ENCODE measurements around the gene C3orf52. TPM values are rescaled to one million over a fixed set of nuclear protein-coding genes. Genes with fewer than 3 reads are reported as not detected.

C3orf52 gene
- total RNA-seq, 2 donors from 2014 or later, result 8.8 to 19.6 TPM

DNA sequence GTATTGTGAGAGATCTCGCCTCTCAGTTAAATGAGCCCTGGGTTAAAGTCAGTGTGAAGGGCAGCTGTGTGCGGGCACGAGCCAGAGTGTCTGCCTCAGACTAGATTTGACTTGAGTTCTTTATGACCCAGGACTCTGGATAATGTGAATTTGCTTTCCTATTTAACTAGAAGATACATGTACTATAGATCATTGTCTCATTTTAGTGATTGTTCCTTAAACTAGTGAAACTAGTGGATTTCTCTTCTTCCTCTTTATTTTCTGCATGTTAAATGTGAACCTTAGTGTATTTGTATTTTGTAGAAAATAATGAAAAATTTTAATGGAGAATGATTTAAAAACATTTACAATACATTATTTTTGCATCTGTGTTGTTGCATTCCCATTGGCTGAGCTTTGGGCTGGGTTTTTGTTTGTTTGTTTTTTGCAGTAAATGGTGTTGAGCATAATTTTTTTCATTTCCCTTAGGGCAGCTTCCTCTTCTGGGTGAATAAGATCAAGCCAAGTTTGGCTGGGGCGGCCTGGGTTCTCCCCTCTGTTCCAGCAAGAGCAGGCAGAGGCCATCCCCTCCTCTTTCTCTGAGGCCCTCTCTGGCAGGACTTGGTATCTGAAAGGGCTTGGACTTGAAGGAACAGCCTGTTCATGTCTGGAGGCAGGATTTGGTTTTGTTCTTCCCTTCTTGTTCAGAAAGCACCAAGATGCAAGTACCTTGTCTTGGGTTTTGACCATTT, 31.8 kb downstream of the C3orf52 start:
- H3K27ac ChIP-seq, result no peak overlapping the region
- ATAC-seq (ENCODE audit: insufficient number of reproducible peaks, low FRiP score, low read depth) (no peak), DNase-seq (ENCODE audit: low spot score) (no peak)
- H3K36me3 ChIP-seq, result no peaks in the 10 kb centered on the region
- TF ChIP-seq CTCF (IDR thresholded peaks at IDR 0.05), result no peak
- H3K27me3 ChIP-seq (replicated peaks; ENCODE audit: insufficient read depth), result no peaks in the 10 kb centered on the region
- H3K4me3 ChIP-seq, result no peak overlapping the region
- no peaks in the 10 kb centered on the region for H3K9me3 ChIP-seq
- no peaks in the 10 kb centered on the region for H3K4me1 ChIP-seq (ENCODE audit: control insufficient read depth in 1 of 2, low read depth in 2 of 2)

- H3K9me3 ChIP-seq, result no peaks in the 10 kb centered on the region
- no peak overlapping the region for H3K27ac ChIP-seq
- H3K4me1 ChIP-seq (ENCODE audit: control insufficient read depth in 1 of 2, low read depth in 2 of 2), result no peaks in the 10 kb centered on the region
- no peaks in the 10 kb centered on the region for H3K27me3 ChIP-seq (replicated peaks; ENCODE audit: insufficient read depth)
- TF ChIP-seq CTCF (IDR thresholded peaks at IDR 0.05), result no peak
- ATAC-seq (ENCODE audit: insufficient number of reproducible peaks, low FRiP score, low read depth), result no peak
- H3K4me3 ChIP-seq, result no peak overlapping the region
- no peak for DNase-seq (ENCODE audit: low spot score)
- H3K36me3 ChIP-seq, result no peaks in the 10 kb centered on the region
These were observed 34.0 kb downstream of the C3orf52 start for GRCh38 chr3:112119962-112120836.

DNA sequence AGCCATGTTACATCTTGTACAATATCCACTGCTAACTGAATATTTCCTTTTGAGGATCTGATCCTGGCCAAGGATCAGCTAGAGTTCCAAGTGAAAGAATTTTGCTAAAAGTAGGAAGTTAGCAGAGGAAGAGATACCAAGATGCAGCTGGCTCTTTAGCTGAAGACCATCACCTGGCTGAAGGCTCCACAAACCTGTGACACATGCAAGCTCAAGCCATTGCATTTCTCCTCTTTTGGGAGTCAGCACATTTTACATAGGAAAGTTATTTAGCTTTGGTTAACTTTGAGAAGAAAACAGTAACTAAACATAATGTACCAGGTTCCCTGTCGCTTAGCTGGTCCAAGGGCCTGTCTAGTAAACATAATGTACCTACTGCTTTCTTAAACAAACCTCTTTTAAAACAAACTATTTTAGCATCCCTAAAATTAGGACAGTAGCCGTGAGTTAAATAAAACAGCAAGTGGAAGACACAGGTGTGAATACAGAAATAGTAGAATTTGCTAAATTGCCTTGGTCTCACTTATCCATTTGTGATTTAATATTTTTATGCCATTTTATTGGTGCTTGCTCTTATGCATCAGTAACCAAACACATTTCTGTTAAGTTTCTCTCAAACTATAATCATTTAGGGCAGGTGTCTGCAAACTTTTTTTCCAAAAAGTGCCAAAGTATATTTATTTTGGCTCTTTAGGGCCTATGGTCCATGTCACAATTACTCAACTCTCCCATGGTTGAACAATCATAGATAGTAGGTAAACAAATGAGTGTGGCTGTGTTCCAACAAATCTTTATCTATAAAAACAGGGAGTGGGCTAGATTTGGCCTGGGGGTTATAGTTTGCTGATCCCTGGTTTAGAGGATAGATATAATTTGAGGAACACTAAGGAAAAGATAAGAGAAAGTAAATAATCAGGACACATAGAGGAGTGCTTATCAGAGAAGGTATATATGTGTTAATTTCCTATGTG, 35.7 kb downstream of the C3orf52 start:
- no peak overlapping the region for H3K27ac ChIP-seq

GRCh38 chr3:112122870-112123269, 36.7 kb downstream of the C3orf52 start:
- H3K27me3 ChIP-seq (replicated peaks; ENCODE audit: insufficient read depth), result no peaks in the 10 kb centered on the region
- no peak overlapping the region for H3K4me3 ChIP-seq
- no peak for TF ChIP-seq CTCF (IDR thresholded peaks at IDR 0.05)
- DNase-seq (ENCODE audit: low spot score) (no peak), ATAC-seq (ENCODE audit: insufficient number of reproducible peaks, low FRiP score, low read depth) (no peak)
- H3K27ac ChIP-seq, result no peak overlapping the region
- H3K9me3 ChIP-seq, result no peaks in the 10 kb centered on the region
- H3K4me1 ChIP-seq (ENCODE audit: control insufficient read depth in 1 of 2, low read depth in 2 of 2), result no peaks in the 10 kb centered on the region
- no peaks in the 10 kb centered on the region for H3K36me3 ChIP-seq

More for the DNA sequence above, 35.7 kb downstream of the C3orf52 start:
- ATAC-seq (ENCODE audit: insufficient number of reproducible peaks, low FRiP score, low read depth) (no peak), DNase-seq (ENCODE audit: low spot score) (no peak)
- Histone ChIP-seq H3K27me3 (replicated peaks; ENCODE audit: insufficient read depth) (no peaks in the 10 kb centered on the region), H3K9me3 (no peaks in the 10 kb centered on the region), H3K36me3 (no peaks in the 10 kb centered on the region), H3K4me3 (no peak overlapping the region), H3K4me1 (ENCODE audit: control insufficient read depth in 1 of 2, low read depth in 2 of 2) (no peaks in the 10 kb centered on the region)
- no peak for TF ChIP-seq CTCF (IDR thresholded peaks at IDR 0.05)
